ENCODE data around the gene NEK7.
"Not testable (repeated sequence)": the region's sequence is repeated elsewhere in the genome, so short reads cannot be mapped to it uniquely, and the experiment has no call there.

The NEK7 gene

GRCh38 chr1:198156745-198157240 lies at the start of gene NEK7:
TSS of gene NEK7 (plus strand) at chr1:198156998. CDS start at chr1:198232581, 75,583 bp downstream.
- DNase-seq (ENCODE audit: low spot score): peak; percentile 84

- no peak for DNase-seq (ENCODE audit: low spot score)
Observed at GRCh38 chr1:198107091-198107501, 49.7 kb upstream of the NEK7 start.

DNA sequence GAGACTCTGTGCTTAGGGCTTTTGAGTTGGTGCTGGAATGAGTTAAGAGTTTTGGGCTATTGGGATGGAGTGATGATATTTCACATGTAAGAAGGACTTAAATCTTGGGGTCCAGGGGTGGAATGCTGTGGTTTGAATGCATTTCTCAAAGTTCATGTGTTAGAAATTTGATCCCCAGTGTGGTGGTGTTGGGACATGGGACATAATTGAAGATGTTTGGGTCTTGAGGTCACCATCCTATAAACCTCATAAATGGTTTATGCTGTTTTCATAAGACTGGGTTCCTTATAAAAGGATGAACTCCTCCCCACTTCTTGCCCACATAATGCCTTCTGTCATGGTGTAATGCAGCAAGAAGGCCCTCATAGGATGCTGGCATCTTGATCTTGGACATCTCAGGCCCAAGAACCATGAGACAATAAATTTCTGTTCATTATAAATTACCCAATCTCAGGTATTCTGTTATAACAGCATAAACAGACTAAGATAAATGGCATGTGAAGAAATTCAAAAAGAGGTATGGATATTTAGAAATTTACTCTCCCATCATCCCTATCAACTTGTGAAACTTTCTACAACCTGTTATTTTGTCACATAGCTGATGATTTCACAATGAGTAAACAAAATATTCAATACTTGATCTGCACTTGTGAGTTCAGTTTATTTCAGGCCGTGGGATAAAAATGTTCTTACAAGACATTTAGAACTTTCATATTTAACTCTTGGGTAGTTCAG lies 48.0 kb upstream of the NEK7 start:
- DNase-seq (ENCODE audit: low spot score): no peak

- DNase-seq (ENCODE audit: low spot score): no peak
Observed at GRCh38 chr1:198109371-198109715, 47.5 kb upstream of the NEK7 start.

DNA sequence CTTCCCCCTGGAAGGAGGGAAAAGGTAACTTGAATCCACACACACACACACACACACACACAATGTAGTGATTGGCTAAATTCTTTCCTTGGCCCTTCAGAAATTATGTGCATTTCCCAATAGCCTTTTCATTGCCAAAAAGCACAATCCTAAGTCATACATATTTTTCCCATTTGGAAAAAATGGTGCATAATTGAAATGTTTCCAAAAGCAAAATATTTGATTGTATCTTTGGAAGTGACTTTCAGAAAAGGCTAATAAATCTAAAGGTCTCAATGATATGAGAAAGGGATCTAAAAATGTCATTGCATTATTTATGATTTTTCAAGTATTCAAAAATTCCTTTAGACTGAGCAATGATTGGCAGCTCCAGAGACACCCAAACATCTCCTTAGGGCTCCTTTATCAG lies 43.5 kb upstream of the NEK7 start:
- no peak for DNase-seq (ENCODE audit: low spot score)

DNA sequence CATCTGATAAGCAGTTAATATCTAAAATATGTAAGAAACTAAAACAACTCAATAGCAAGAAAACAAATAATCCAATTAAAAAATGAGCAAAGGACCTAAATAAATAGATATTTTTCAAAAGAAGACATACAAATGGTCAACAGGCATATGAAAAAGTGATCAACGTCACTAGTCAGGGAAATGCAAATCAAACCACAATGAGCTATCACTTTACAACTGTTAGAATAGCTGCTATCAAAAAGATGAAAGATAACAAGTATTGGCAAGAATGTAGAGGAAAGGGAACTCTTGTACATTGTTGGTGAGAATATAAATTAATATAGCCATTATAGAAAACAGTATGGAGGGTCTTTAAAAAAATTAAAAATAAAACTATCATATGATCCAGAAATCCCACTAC lies 40.7 kb upstream of the NEK7 start:
- DNase-seq (ENCODE audit: low spot score): no peak

DNA sequence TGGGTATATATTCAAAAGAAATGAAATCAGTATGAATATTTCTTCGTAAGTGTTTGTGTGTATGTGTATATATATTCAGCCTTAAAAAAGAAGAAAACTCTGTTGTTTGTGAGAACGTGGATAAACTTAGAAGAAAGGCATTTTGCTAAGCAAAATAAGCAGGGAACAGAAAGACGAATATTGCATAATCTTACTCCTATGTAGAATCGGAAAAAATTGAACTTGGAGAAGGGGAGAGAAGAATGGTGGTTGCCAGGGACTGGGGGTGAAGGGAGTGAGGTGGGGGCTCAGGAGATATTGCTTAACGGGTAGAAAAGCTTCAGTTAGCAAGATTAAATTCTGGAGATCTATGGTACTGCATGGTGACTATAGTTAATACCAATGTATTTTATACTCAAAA lies 40.3 kb upstream of the NEK7 start:
- no peak for DNase-seq (ENCODE audit: low spot score)

- no peak for DNase-seq (ENCODE audit: low spot score)
Observed at GRCh38 chr1:198117267-198117666, 39.5 kb upstream of the NEK7 start.

- no peak for DNase-seq (ENCODE audit: low spot score)
Observed at GRCh38 chr1:198118134-198118533, 38.7 kb upstream of the NEK7 start.

DNA sequence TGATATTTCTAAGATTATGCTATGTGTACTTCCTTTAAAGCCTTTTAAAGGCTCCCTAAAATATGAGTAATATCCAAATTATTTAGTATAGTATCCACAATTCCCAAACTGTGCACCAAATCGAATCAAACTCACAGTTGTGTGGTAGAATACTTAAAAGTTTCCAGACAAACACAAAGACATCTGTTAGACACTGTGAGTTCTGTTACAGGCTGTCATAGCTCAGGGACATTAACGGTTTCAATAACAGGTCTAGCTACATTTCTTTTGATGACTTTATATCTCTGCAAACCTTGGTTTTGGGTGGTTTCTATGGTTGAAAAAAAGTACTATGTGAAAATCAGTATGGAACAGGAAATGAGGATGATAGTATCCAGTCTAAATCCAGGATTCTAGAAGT lies 36.9 kb upstream of the NEK7 start:
- no peak for DNase-seq (ENCODE audit: low spot score)

- DNase-seq (ENCODE audit: low spot score): peak; percentile 4
Observed at GRCh38 chr1:198121056-198121826, 35.6 kb upstream of the NEK7 start.

- DNase-seq (ENCODE audit: low spot score): no peak
Observed at GRCh38 chr1:198122693-198123092, 34.1 kb upstream of the NEK7 start.

DNA sequence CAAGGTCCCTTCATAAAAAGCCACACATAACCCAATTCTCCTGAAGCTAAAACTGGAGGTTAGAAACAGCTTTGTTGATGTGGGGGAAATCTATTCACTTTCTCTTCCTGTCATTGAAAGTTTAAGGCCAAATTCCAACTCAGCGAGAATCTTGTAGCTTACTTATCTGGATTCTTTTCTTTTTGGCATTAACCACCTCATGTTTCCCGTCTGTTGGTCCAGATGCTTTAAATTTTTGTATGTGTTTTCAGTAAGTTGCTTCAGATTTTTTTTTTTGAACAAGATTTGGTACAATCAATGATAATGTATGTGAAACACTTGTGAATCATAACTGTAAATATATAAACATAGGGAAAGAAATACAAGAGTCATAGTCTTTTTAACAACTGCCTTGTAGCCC lies 33.7 kb upstream of the NEK7 start:
- no peak for DNase-seq (ENCODE audit: low spot score)

DNA sequence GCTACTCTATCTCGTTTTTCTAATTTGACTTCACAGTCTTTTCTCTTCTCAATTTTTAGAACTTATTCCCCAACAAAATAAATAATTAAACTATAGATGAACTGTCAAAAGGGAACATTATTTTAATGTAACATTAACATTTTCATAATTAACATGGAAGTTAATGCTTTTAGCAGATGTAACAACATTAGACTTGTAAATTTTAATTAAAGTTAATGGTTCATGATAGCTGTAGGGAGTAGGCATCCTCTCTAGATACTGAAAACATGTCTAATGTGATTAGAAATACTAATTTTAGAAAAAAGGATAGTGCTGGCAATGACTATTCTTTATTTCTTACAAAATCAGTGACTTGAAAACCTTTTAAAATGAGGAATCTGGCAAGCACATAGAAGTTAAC lies 32.1 kb upstream of the NEK7 start:
- no peak for DNase-seq (ENCODE audit: low spot score)

GRCh38 chr1:198125995-198126735 lies 30.6 kb upstream of the NEK7 start:
- DNase-seq (ENCODE audit: low spot score): no peak

GRCh38 chr1:198128533-198128932 lies 28.3 kb upstream of the NEK7 start:
- DNase-seq (ENCODE audit: low spot score): no peak

GRCh38 chr1:198130053-198130452 lies 26.7 kb upstream of the NEK7 start:
- not testable (repeated sequence) for DNase-seq (ENCODE audit: low spot score)

DNA sequence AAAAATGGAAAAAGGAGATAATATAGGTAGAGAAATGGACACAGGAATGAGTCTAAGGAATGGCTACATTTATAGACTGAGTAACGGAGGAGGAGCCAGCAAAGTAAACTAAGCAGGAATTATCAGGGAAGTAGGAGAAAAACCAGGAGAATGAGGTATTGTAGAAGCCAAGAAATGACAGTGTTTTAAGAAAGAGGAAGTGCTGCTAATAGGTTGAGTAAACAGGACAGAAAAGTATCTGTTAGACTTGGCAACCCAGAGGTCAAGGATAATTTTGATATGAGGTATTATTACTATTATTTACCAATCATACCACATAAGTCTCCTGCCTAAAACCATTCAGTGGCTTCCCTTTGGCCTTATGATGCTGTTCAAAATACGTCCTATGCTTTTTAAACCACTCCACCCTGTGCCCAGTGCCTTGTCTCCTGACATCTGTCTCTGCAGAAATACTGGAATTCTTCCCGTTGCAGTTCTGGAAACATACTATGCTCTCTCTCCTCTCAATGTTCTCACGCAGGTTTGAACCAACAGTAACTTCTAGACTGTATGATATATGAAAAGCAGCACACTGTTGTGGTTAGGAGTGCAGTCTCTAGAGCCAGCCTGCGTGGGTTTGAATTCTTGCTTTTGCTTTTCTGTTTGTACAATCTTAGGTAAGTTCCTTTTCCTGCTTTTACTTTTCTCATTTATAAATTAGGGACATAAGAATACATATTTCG lies 24.6 kb upstream of the NEK7 start:
- DNase-seq (ENCODE audit: low spot score): no peak

DNA sequence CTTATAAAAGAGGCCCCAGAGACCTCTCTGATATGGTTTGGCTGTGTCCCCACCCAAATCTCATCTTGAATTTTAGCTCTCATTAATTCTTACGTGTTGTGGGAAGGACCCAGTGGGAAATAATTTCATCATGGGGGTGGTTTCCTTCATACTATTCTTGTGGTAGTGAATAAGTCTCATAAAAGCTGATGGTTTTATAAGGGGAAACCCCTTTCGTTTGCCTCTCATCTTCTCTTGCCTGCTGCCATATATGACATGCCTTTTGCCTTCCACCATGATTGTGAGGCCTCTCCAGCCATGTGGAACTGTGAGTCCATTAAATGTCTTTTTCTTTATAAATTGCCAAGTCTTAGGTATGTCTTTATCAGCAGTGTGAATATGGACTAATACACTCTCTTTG lies 22.5 kb upstream of the NEK7 start:
- DNase-seq (ENCODE audit: low spot score): no peak

- DNase-seq (ENCODE audit: low spot score): no peak
Observed at GRCh38 chr1:198135366-198135765, 21.4 kb upstream of the NEK7 start.

GRCh38 chr1:198141668-198142351 lies 15.0 kb upstream of the NEK7 start:
- no peak for DNase-seq (ENCODE audit: low spot score)

GRCh38 chr1:198143797-198144196 lies 13.0 kb upstream of the NEK7 start:
- no peak for DNase-seq (ENCODE audit: low spot score)
